ENCODE measurements around the gene NARS2.

The NARS2 gene

GRCh38 chr11:78428773-78429172 lies 145.9 kb downstream of the NARS2 start:
- DNase-seq = no peak

- DNase-seq = no peak
Observed at GRCh38 chr11:78428266-78428636, 146.4 kb downstream of the NARS2 start.

GRCh38 chr11:78427615-78428265 lies 146.9 kb downstream of the NARS2 start:
- no peak for DNase-seq

- no peak for DNase-seq
Observed at GRCh38 chr11:78426845-78427244, 147.8 kb downstream of the NARS2 start.

- no peak for DNase-seq
Observed at GRCh38 chr11:78425399-78426070, 149.1 kb downstream of the NARS2 start.

GRCh38 chr11:78424334-78425270 lies 150.1 kb downstream of the NARS2 start:
- peak; percentile 32 for DNase-seq

GRCh38 chr11:78423241-78423640 lies 151.4 kb downstream of the NARS2 start:
- no peak for DNase-seq

- peak; percentile 50 for DNase-seq
Observed at GRCh38 chr11:78420796-78421209, 153.9 kb downstream of the NARS2 start.

GRCh38 chr11:78420255-78420764 lies 154.4 kb downstream of the NARS2 start:
- peak; percentile 78 for DNase-seq

- DNase-seq = peak; percentile 94
Observed at GRCh38 chr11:78419327-78419726, 155.3 kb downstream of the NARS2 start.

- DNase-seq = no peak
Observed at GRCh38 chr11:78418584-78419211, 156.0 kb downstream of the NARS2 start.

GRCh38 chr11:78417888-78418583 lies 156.6 kb downstream of the NARS2 start:
- DNase-seq = peak; percentile 78

- DNase-seq = no peak
Observed at GRCh38 chr11:78417175-78417887, 157.3 kb downstream of the NARS2 start, which contains the start of gene GAB2. TSS of gene GAB2 (minus strand) at chr11:78417820. CDS start at chr11:78417720, 100 bp downstream.

- DNase-seq = peak; percentile 87
Observed at GRCh38 chr11:78416285-78417174, 158.1 kb downstream of the NARS2 start.

GRCh38 chr11:78415338-78415737 lies 159.3 kb downstream of the NARS2 start:
- no peak for DNase-seq

- DNase-seq = peak; percentile 60
Observed at GRCh38 chr11:78414321-78415051, 160.2 kb downstream of the NARS2 start.

- no peak for DNase-seq
Observed at GRCh38 chr11:78408619-78409018, 166.0 kb downstream of the NARS2 start.

- no peak for DNase-seq
Observed at GRCh38 chr11:78406568-78407196, 168.0 kb downstream of the NARS2 start.

GRCh38 chr11:78405805-78406204 lies 168.9 kb downstream of the NARS2 start:
- no peak for DNase-seq

Measured in HCEC 1CT (cell line).